A549 (cell line): ENCODE results near the gene ITGB7.

Source experiments
- BHLHE40 ChIP-seq: IDR thresholded peaks from 2 replicates; pipeline ENCODE4 v1.6.1; 2012; ENCODE audit warnings: low read depth, low read length, inconsistent platforms
- CHD4 ChIP-seq: fragments of 200-600 bp; sonication (generic); IDR thresholded peaks from 2 replicates; pipeline ENCODE4 v1.6.1; 2016; ENCODE audit warnings: antibody characterized with exemption, mild to moderate bottlenecking, borderline replicate concordance
- CTCF ChIP-seq: fragments of >200 bp; sonication (Bioruptor Twin); formaldehyde crosslinking; IDR thresholded peaks from 3 replicates; pipeline ENCODE4 v1.5.1; 2016
- EHMT2 ChIP-seq: fragments of 200-600 bp; sonication (generic); IDR thresholded peaks from 2 replicates; pipeline ENCODE4 v1.6.1; 2016; ENCODE audit warnings: antibody characterized with exemption, low read depth, mild to moderate bottlenecking, moderate library complexity
- ESRRA ChIP-seq: fragments of 150-350 bp; IDR thresholded peaks from 2 replicates; pipeline ENCODE4 v1.6.1; 2014; ENCODE audit warnings: mild to moderate bottlenecking, low read length, borderline replicate concordance
- JUNB ChIP-seq: fragments of >200 bp; sonication (Bioruptor Twin); formaldehyde crosslinking; IDR thresholded peaks from 2 replicates; pipeline ENCODE4 v1.6.1; 2016
- KDM1A ChIP-seq: fragments of 200-600 bp; sonication (generic); IDR thresholded peaks from 2 replicates; pipeline ENCODE4 v1.6.1; 2016; ENCODE audit warnings: low read depth, mild to moderate bottlenecking
- MAX ChIP-seq: IDR thresholded peaks from 2 replicates; pipeline ENCODE4 v1.6.1; 2012
- MYC ChIP-seq: IDR thresholded peaks from 2 replicates; pipeline ENCODE4 v1.6.1; 2012; ENCODE audit warnings: mild to moderate bottlenecking, inconsistent platforms, low read length, improper control_type of control experiment, borderline replicate concordance
- NPAS2 ChIP-seq: fragments of 250-450 bp; sonication (Bioruptor Pico); IDR thresholded peaks from 2 replicates; pipeline ENCODE4 v1.8.0; 2022; ENCODE audit warnings: mild to moderate bottlenecking, moderate library complexity, borderline replicate concordance
- POLR2A ChIP-seq: IDR thresholded peaks from 2 replicates; pipeline ENCODE4 v1.6.1; 2012; ENCODE audit warnings: mild to moderate bottlenecking, low read length
- RCOR1 ChIP-seq: fragments of 150-350 bp; IDR thresholded peaks from 2 replicates; pipeline ENCODE4 v1.6.1; 2014; ENCODE audit warnings: antibody characterized with exemption, low read length, low read depth
- REST ChIP-seq: fragments of 200-600 bp; sonication (generic); IDR thresholded peaks from 2 replicates; pipeline ENCODE4 v1.6.1; 2016; ENCODE audit warnings: antibody characterized with exemption, mild to moderate bottlenecking, moderate library complexity
- SMC3 ChIP-seq: fragments of >200 bp; sonication (Bioruptor Twin); formaldehyde crosslinking; IDR thresholded peaks from 3 replicates; pipeline ENCODE4 v1.6.1; 2018; ENCODE audit warnings: inconsistent platforms

GRCh38 chr12:53225635-53226424, 18.8 kb upstream of the ITGB7 start:
- TF ChIP-seq REST = no peak
- no peak for TF ChIP-seq POLR2A
- TF ChIP-seq CTCF = no peak
- no peak for TF ChIP-seq NPAS2 (CRISPR knock-in tag)
- no peak for TF ChIP-seq MYC
- no peak for TF ChIP-seq SMC3
- TF ChIP-seq EHMT2 = no peak
- TF ChIP-seq RCOR1 = no peak
- TF ChIP-seq JUNB = no peak
- TF ChIP-seq BHLHE40 = no peak
- TF ChIP-seq KDM1A = no peak
- TF ChIP-seq CHD4 = no peak
- TF ChIP-seq MAX = no peak
- TF ChIP-seq ESRRA = no peak
